ENCODE data around the gene RASAL1.

Gene RASAL1

DNA sequence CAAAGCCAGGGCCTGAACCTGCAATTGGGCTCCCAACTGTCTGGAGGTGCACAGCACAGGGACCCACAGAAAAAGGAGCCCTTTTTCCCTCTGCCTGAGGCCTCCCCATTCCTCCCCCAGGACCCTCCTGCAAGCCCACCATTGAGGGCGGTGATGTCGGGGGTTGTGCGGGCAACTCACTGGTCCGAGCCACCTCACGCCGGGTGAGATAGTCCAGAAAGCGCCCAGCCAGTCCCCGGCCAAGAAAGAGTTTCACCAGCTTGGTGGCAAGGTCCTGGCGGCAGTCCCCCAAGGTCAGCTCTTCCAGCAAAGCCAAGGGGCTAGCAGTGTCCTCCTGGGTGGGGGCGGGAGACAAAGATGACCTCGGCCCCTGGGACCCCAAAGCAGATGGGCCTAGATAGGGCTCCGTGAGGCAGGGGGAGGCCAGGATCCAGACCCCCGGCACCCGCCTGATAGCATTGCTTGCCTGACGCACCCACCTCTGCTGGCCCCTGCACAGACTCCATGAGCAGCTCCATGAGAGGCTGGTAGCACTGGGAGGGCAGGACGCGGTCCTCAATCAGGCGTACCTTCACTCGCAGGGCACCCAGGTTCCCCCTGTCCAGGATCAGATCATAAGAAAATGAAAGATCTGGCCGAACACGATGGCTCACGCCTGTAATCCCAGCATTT is 20.0 kb downstream of the RASAL1 start:
- no peak for DNase-seq

GRCh38 chr12:113114447-113115178 is 20.9 kb downstream of the RASAL1 start:
- DNase-seq: no peak

DNA sequence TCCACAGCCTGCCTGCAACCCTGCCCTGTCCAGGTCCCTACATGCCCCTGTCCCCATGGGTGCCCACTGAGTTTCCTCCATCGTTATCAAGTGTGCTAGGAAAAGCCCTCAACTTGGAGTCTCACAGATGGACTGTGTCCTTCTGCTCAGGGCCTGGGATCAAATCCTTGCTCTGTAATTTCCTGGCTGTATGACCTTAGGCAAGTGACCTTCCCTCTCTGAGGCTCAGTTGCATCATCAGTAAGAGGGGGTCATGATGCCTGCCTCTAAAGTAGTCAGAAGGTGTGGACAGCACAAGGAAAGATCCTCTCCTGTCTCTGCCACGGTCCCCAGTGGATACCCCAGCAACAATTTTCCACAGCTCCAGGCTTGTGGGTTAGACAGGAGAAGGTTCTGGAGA is 22.2 kb downstream of the RASAL1 start:
- no peak for DNase-seq

DNA sequence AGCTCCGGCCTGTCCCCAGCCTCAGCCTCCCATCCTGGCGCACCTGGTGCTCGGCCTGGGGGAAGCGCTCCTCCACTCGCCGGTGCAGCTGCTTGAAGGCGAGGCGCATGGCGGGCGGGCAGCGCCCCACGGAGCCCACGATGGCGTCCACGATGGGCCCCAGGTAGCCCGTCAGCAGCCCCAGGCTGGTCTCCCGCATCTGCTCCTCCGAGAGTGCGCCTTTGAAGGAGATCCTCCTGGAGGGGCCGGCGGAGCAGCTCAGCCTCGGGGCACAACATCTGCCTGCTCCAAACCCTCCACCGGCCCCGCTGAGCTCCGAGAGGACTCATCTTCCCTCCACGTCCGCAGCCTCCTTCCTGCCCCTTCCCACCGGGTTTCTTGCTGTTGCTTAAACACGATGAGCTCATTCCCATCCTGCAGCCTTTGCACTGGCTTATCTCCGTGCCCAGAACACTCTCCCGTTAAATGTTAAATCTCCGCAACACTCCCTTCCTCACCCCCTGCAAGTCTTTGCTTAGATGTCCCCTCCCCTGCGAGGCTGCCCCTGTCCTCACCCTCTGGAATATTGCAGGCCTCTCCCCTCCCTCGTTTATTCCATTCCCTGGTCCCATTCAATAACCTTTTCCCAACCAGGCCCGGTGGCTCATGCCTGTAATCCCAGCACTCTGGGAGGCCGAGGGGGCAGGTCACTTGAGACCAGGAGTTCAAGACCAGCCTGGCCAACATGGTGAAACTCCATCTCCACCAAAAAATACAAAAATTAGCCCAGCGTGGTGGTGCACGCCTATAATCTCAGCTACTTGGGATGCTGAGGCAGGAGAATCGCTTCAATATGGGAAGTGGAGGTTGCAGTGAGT is 23.3 kb downstream of the RASAL1 start:
- no peak for DNase-seq

- DNase-seq: no peak
Measured at GRCh38 chr12:113111247-113111646, 24.3 kb downstream of the RASAL1 start.

GRCh38 chr12:113109872-113110599 is 25.5 kb downstream of the RASAL1 start:
- DNase-seq: no peak

DNA sequence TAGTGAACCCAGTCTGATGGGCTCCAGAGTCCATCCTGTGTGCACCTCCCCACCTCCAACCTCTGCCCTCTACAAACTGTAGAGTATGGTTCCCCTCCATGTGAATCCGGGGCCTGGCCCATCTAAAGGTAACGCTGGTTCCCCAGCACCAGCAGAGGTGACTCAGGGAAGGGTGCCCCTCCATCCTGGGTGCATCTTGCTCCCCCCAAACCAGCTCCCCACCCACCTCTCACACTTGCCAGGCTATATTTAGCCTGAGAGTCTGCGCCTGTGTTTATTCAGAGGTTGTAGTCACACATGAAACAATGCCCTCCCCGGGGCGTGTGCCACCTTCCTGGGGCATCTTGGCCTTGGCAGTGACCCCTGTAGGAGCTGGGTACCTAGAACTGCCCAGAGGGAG is 26.2 kb downstream of the RASAL1 start:
- no peak for DNase-seq

GRCh38 chr12:113108308-113108707 is 27.3 kb downstream of the RASAL1 start:
- DNase-seq: no peak

GRCh38 chr12:113106361-113106760 is 29.2 kb downstream of the RASAL1 start:
- DNase-seq: no peak

DNA sequence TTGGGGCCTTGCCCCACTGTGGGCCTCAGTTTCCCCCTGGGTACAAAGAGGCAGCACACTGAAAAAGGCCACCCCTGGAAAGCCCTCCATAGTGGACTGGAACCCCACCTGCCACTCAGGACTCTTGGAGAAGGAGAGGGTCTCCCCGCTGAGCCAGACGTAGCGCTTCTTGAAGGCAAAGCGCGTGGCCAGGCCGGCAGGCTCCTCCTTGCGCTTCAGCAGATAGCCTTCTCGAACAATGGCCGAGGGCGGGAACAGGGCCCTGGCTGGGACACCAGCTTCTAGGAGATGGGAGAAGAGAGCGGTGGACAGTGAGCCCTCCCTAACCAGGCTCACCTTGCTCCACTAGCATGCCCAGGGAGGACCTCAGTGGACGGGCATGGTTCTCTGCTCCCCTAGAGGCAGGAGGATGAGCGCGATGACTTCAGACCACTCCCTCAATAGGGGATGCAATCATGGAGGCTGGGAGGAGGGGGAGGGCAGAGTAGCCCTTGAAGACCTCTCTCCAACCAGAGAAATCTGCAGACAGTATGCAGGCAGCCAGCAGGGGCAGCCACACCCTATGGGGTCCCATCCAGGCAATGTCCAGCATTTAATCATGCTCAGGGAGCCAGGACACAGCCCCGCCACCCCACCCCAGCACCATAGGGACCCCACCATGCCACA is 29.8 kb downstream of the RASAL1 start:
- no peak for DNase-seq

DNA sequence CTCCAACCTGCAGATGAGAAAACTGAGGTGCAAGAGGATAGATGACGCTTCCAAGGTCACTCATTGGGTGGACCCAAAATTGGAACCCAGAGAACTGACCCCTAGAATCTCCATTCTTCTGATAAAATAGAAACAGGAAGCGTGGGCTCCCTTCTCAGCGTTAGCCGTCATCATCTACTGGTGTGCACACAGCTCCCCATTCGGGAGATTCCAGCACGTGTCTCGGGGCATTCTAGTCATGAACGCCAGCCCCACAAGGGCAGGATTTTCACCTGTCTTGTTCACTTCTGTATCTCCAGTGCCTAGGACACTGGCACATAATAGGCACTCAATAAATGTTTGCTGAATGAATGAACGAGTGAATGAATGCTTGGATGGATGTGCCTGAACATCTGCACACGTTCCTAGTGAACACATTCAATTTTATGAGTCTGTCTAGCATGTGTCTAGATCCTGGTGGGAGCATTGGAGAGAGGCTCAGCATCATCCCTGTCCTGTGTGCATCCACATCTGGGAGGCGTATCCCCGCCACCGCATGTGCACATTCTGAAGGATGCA is 30.5 kb downstream of the RASAL1 start:
- DNase-seq: no peak

GRCh38 chr12:113103756-113104450 is 31.7 kb downstream of the RASAL1 start:
- DNase-seq: peak; percentile 76

DNA sequence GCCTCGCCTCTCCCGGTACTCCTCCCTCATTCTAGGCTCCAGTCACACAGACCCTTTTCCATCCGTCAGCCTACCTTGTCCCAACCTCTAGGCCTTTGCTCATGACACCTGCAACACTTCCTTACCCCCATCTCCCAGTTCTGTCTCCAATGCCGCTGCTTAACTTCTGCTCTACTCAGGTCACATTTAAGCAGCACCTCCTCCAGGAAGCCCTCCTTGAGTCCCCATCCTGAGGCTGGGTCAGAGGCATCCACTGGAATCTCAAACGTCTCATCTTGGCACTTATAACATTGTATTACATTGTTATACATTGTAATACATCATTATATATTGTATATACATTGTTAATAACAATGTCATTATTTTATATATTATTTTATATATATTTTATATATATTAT is 32.8 kb downstream of the RASAL1 start:
- DNase-seq: no peak

DNA sequence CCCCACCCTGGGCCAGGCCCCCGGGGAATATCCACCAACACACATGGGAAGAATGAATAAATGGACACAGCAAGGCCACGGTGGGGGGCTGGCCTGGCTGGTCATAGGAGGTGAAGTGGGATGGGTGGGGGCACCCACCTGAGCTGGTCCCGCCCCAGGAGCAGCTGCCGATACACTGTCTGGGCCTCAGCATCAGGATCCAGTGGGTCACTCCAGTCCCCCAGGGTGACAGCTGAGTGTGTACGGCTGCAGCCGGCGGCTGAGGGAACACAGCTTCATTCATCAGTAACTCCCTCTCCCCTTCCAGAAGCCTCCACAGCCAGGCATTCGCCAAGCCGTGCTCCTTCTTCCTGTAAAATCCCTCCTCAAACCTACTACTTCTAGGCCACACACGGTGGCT is 33.8 kb downstream of the RASAL1 start:
- DNase-seq: no peak

GRCh38 chr12:113099764-113100163 is 35.8 kb downstream of the RASAL1 start:
- DNase-seq: no peak

GRCh38 chr12:113099364-113099763 is 36.2 kb downstream of the RASAL1 start:
- no peak for DNase-seq

DNA sequence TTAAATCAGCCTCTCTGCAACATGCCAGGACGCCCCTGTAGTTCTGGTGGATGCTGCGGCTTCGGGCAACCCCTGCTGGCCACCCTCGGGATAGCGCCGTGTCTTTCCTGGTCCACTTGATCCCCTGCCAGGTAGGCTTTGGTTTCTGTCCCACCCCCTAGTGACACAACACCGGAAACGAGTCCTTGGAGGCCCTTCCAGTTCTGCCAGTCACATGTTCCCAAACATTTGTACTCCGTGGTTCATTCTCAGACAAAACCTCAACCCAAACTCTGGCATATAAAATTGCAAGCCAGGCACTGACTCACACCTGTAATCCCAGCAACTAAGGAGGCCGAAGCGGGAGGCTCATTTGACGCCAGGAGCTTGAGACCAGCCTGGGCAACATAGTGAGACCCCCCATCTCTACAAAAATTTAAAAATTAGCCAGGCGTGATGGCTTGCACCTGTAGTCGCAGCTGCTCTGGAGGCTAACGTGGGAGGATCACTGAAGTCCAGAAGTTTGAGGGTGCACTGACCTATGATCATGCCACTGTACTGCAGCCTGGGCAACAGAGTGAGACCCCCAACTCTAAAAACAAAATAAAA is 37.0 kb downstream of the RASAL1 start:
- peak; percentile 72 for DNase-seq

- DNase-seq: no peak
Measured at GRCh38 chr12:113097716-113098440, 37.7 kb downstream of the RASAL1 start.

DNA sequence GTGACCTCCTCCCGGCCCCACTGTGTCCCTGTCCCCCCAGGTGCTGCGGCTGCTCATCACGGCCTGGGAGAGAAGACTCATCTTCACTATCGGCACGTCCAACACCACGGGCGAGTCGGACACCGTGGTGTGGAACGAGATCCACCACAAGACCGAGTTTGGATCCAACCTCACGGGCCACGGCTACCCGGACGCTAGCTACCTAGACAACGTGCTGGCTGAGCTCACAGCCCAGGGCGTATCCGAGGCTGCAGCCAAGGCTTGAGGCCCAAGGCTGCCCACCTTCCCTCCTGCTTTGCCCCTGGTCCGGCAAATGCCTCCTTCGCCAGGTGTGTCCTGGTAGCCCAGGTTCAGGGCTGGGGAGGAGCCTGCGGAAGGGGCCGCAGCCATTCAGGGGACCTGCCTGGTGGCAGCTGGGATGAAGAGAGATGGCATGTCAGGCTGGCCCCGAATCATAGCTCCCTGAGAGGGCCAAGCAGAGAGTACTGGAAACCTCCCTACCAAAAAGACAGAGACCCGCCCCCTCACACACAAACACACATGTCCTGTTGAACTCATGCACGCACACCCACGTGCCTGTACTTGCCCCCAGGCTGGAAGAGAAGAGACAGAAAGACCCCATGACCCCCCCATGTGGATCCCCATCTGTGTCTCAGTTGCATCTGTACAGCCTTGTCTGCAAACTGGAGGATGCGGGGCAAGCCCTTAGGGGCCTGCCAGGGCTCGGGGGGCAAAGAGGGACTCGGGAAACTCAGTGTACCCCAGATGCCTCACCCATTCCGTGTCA is 38.7 kb downstream of the RASAL1 start:
- no peak for DNase-seq

DNA sequence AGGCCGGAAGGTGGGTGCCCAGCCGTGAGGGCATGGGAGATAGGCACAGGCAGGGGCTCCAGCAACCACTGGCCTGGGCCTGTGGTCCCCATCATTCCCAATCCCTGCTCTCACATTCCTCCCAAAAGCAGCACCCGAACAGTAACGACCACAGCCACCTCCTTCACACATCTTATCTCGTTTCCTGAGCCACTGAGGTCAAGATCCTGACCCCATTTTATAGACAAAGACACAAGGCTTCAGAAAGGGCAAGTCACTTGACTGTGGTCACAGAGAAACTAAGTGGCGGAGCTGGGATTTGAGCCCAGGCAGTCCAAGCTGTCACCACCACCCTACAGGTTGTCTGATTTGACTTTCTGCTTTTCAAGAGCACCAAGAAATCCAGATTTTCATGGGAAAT is 40.2 kb downstream of the RASAL1 start:
- no peak for DNase-seq
